ENCODE measurements around the gene SCAPER. TPM values are rescaled to one million over a fixed set of nuclear protein-coding genes. Genes with fewer than 3 reads are reported as not detected.

The SCAPER gene
- total RNA-seq, 1 donor from 2014 or later = 78.1 TPM

Other genes with a start within 250 kb of the SCAPER start
- gene RCN2, start 26.4 kb upstream of the SCAPER start, total RNA-seq = 65.5 TPM
- gene PSTPIP1, start 89.8 kb upstream of the SCAPER start, total RNA-seq = 14.6 TPM
- gene TSPAN3, start 165.8 kb upstream of the SCAPER start, total RNA-seq = 98.2 TPM